OCI-M2 (cell line): ENCODE data around the gene LRRC18.

Source experiments
- DNase-seq: peaks from one replicate; lab custom pipeline; 2025; ENCODE audit not compliant: unreplicated experiment; lab: John Stamatoyannopoulos, UW

Gene LRRC18

DNA sequence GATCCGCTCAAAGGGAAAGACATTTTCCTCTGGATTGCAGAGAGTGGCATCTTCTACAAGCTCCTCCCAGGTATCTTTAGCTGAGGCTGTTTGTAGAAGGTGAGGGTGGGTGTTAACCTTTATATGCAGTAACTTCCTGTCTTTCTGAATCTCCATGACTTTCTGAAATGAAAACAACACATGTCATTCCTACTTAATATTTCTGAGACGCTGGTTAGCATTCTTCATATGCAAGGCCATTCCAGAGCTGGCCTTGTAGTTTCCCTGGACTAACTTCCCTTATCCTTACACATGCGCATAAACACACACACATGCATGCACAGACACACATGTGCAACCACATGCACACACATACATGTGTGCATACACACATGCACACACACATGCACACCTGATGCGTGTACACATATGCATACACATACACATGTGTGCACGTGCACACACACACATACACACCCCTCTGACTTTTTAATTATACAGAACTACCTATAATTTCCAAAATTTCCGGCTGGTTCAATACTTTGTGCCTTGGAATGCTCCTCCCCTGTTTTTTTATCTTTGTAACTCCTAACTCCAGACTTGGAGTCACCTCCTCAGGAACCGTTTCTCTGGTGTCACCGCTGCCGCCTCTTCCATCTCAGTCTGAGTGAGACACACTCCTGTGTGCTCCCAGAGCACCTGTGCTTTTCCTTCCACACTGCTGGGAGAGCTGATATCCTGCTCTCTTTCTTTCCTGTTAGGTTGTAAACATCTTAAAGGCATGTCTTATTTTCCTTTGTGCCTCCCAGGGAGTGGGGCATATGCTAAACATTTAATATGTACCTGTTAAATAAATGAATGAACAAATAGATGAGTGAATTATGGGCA, 55.2 kb downstream of the LRRC18 start:
- DNase-seq = no peak

DNA sequence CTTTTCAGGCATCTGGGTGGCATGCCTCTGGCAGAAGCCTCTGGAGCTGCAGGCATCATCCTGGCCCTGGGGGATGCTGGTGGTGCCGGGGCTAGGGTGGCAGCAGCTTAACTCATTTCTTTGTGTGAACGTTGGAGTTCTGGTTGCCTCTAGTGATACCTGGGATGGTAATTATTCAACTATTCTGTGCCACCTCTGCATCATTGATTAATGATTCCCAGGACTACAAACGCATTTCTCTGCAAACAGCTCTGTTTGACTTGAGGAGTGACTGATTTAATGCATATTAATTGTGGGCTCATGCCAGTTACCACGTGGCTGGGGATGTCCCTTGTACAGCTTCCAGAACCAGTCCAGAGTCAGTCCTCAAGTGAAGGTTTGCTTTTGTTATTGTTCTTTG, 55.9 kb downstream of the LRRC18 start:
- no peak for DNase-seq

DNA sequence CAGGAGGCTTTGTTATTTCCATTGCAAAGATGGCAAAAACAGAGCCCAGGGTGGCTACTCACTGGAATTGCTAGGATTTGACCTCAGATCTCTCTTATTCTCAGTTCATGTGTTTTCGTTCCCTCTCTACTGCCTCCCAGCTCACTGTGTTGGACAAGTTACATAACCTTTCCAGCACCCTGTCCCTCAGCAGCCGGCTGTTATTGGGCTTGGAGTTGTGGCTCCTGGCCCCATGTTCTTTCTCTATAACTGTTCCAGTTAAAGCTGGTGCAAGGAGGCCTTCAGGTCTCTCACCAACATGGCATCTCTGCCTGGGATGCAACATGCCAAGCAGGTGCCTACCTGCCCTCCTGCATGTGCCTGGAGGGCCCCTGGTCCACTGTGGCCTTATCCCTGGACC, 56.8 kb downstream of the LRRC18 start:
- no peak for DNase-seq

DNA sequence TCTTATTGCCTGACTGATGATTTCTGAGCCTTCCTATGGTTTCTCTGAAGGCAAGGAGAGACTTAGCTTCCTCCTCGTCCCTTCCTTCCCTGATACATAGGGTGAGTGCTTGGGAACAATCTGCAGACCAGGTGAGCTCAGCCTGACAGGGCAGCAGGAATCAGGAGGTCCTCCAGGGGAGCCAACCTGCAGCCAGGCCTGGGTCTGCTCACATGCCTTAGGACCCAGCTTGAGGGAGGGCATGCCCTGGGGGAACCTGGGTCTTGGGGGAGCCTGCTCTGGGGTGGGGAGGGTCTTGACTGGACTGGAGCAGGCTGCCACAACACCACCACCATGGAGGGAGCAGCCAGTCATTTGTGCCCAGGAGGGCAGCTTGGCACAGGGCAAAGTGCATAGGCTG, 57.7 kb downstream of the LRRC18 start:
- DNase-seq = no peak

DNA sequence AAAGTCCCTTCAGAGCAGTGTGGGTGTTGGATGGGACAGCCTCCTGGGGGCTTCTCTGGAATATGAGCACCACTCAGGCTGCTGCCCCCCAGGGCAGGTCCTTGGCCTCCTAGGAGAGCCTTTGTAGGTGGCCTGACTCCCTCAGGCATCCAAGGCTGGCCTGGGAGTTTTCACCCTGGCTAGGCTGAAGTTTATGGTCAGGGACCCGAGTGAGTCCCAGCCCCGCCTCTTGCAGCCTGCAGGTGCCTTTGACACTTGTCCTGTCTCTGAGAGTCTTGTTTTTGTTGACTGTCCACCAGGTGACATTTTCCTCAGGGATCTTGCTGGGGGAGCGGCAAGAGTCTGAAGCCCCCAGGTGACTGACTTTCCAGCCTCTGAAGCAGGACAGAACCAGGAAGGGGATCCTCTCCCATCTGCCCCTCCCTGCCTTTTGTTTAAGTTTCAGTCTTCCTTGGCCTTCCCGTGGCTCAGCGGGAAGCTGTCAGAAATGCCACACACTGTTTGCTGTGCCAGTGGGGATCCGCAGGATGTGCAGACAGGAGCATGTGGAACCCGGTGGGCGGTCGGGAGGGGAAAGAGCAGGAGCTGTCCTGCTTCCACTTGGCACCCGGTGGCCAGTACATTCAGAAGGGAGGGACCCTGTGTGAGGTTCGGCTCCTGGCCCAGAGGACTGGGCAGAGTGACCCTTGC, 59.5 kb downstream of the LRRC18 start:
- DNase-seq = no peak

DNA sequence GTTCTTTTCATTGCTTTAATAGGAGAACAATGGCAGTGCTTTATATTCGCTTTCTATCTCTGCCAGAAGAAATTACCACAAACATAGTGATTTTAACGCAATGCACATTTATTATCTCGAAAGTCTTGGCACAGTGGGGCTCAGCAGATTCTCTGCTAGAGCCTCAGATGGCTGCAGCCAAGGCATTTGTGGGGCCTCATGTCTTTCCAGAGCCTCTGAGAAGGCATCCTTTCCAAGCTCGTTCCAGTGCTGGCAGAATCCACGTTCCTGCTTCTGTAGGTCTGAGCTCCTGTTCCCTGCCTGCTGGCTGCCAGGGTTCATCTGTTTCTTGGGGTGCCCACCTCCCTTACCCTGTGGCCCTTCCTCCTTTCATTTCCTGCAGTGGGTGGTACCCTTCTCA, 60.2 kb downstream of the LRRC18 start:
- no peak for DNase-seq

DNA sequence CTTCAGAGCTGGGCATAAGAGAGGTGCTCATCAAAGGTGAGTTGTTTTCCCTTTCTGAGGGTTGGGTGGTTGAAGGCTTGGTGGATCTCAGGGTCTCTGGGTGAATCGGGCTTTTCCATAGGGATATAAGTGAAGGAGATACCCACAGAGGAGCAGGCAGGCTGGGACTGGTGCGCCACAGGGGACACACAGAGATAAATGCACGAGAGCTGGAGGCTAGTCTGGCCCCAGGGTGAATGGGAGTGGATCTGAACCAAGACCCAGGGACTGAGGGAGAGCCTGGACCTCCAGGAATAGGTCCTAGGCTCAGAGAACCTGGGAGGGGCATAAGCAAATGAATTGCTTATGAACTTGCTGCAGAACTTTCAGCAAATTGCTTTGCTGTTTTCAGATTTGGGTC, 61.5 kb downstream of the LRRC18 start:
- no peak for DNase-seq

DNA sequence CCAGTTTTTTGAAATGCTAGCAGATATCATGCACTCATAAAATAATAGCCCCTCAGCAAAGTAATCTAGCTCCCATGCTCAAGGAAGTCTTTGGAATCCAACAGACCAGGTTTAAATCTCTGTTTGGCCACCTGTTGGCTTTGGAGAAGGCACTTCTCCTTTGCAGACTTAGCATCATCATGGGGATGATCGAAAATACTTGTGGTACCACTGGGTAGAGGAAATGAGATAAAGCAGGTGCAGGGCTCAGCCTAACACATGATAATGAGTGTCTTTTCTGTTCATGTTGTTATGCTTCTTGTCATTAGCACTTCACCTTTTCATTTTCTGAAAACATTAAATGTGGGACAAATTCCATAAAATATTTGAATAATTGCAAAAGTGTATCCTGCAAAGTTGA, 67.4 kb downstream of the LRRC18 start:
- DNase-seq = no peak
